Measurements from ENCODE around the gene NPAS3.

The NPAS3 gene

DNA sequence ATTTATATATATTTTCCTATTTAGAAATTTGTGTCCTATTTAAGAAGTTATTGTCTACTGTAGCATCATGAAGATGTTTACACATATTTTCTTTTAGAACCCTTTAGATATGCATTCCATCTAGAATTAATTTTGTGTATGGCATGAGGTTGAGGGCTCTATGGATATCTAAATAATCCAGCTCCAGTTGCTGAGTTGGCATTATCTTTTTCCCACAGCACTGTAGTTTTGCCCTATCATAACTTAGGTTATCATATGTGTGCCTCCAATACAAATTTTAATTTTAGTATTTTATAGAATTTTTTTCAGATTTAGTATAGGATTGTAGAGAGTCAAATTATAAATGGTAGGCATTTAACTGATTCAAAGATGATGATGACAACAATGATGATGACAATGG is 159.3 kb downstream of the NPAS3 start:
- DNase-seq (ENCODE audit: low read depth) = no peak
- no peak overlapping the region for H3K4me3 ChIP-seq (ENCODE audit: low read length)
- TF ChIP-seq, protein P1, sequence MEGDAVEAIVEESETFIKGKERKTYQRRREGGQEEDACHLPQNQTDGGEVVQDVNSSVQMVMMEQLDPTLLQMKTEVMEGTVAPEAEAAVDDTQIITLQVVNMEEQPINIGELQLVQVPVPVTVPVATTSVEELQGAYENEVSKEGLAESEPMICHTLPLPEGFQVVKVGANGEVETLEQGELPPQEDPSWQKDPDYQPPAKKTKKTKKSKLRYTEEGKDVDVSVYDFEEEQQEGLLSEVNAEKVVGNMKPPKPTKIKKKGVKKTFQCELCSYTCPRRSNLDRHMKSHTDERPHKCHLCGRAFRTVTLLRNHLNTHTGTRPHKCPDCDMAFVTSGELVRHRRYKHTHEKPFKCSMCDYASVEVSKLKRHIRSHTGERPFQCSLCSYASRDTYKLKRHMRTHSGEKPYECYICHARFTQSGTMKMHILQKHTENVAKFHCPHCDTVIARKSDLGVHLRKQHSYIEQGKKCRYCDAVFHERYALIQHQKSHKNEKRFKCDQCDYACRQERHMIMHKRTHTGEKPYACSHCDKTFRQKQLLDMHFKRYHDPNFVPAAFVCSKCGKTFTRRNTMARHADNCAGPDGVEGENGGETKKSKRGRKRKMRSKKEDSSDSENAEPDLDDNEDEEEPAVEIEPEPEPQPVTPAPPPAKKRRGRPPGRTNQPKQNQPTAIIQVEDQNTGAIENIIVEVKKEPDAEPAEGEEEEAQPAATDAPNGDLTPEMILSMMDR (IDR thresholded peaks at IDR 0.05; ENCODE audit: insufficient read depth, low read depth, low read length, missing control alignments) = no peak

DNA sequence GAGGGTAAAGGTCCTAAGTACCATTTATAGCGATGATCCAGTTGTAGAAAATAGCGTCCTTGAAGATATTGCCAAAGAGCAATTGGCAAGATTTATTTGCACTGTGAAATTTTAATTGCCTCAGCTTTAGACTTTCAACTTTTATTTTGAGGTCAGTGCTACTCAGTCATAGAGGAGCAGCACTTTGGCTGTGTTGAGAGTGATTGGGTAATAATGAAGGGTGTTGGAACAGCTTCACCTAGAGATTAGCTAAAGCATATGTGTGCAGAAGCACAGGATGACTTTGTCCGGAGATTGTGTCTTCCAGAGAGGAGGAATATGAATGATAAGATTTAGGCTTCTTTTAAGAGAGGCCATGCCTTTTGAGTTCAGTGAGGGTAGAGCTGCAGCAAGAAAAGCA is 164.8 kb downstream of the NPAS3 start:
- H3K4me3 ChIP-seq (ENCODE audit: low read length) = no peak overlapping the region
- TF ChIP-seq, protein P1 (IDR thresholded peaks at IDR 0.05; ENCODE audit: insufficient read depth, low read depth, low read length, missing control alignments) = no peak
- no peak for DNase-seq (ENCODE audit: low read depth)

DNA sequence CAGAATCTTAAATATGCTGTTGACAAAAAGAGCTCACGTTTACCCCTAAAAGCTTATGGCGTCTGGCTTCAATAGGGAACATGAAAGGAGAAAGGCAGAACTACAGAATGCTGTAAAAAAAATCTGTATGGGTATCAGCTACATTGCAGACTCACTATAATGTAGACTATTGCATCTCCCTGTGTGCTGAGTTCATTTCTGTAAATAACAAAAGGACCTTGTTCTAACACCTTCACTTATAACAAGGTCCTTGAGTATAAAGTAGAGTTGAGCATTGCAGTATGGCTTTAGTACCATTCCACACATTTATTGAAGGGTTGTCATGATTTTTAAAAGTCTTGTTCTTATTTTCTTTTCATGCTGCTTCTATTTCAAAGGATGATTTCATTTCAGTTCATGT is 165.3 kb downstream of the NPAS3 start:
- TF ChIP-seq, protein P1 (IDR thresholded peaks at IDR 0.05; ENCODE audit: insufficient read depth, low read depth, low read length, missing control alignments) = no peak
- no peak overlapping the region for H3K4me3 ChIP-seq (ENCODE audit: low read length)
- DNase-seq (ENCODE audit: low read depth) = no peak

DNA sequence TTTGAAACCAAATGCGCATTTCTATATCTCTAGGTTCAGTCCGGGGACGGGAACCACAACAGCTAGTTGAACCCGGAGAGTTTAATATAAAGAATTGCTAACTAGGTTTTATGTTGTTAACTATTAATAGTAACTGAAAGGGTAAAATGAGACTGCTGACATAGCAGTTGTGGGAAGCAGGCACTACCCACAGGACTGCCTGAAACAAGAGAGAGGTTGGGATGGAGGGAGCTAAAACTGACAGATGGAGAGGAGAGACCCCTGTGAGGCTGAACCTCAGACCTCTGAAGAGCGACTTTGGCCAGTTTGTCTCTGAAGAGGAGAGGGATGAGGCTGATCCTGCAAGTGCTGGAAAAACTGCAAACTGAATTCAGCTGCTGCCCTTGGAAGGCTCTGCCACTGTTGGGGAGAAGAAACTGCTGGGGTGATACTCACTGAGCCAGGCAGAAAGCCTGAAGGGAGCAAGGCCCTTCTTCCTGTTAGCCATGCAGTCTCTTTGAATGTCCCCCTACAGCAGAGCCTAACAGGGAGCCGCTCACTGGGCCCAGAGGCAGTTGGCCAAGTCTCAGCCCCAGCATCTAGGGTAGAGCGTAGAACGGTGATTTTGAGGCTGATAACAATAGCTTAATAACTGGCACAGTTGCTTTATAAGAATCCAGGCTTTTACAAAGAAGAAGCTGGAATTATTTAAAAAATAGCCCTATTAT is 172.2 kb downstream of the NPAS3 start:
- TF ChIP-seq, protein P1 (IDR thresholded peaks at IDR 0.05; ENCODE audit: insufficient read depth, low read depth, low read length, missing control alignments) = no peak
- DNase-seq (ENCODE audit: low read depth) = no peak
- H3K4me3 ChIP-seq (ENCODE audit: low read length) = no peak overlapping the region

DNA sequence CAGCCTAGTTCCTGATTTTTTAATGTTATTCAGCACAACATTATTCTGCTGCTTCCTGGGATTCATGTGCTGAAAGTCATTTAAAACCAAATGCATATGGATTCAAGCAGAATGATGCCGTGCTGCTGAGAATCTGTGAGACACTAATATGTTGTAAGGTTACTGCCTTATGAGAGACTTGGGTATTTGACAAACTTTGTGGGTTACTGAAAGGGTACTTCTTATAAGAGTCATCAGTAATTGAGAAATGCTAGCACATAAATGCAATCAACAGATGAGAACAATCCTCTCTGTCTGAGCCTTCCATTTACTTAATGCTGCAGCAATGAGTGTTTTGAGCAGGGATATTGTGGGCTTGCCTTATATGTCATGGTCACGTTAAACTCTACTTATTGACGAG is 175.7 kb downstream of the NPAS3 start:
- no peak for DNase-seq (ENCODE audit: low read depth)
- no peak overlapping the region for H3K4me3 ChIP-seq (ENCODE audit: low read length)
- TF ChIP-seq, protein P1 (IDR thresholded peaks at IDR 0.05; ENCODE audit: insufficient read depth, low read depth, low read length, missing control alignments) = no peak

DNA sequence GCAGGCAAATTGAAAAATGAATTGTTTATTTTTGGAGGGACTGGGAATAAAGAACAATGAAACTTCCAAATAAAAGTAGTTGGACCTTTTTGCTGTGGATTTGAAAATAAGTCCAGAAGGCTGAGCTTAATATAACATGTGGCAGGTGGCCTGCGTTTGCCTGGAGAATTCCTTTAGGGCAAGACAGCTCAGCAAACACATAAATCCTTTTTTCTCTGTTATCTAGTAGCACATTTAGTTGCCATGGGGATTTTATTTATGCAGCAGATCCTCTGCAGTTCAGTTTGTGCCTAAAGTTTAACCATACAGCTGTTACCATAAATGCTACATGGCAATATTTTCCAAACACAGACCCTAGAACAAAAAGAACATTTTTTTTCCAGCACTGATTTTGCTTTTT is 180.0 kb downstream of the NPAS3 start:
- H3K4me3 ChIP-seq (ENCODE audit: low read length) = no peak overlapping the region
- no peak for DNase-seq (ENCODE audit: low read depth)
- TF ChIP-seq, protein P1 (IDR thresholded peaks at IDR 0.05; ENCODE audit: insufficient read depth, low read depth, low read length, missing control alignments) = no peak

DNA sequence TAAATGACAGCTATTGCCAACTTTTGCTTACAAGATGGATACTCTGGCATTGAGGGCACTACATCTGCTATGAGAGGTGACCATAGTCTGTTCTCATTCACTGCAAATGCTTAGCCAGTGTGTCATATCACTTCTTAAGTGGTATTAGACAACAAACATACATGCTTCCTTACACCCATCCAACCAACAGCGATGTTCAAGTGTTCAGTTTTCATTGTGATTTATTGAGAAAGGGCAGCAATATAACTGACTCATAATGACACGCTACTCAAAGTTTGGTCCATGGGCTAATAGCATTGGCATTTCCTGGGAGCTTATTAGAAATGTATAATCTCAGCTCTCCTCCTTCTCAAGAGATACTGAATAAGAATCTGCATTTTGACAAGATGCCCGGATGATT is 181.7 kb downstream of the NPAS3 start:
- TF ChIP-seq, protein P1 (IDR thresholded peaks at IDR 0.05; ENCODE audit: insufficient read depth, low read depth, low read length, missing control alignments) = no peak
- no peak overlapping the region for H3K4me3 ChIP-seq (ENCODE audit: low read length)
- peak; percentile 91 for DNase-seq (ENCODE audit: low read depth)

Data from epithelial cell of esophagus (primary cell).